ENCODE measurements around the gene SIN3B.

The SIN3B gene

GRCh38 chr19:16868423-16869130, 39.4 kb downstream of the SIN3B start:
- Histone ChIP-seq H3K27me3 (ENCODE audit: insufficient read depth, low read length, poor library complexity, severe bottlenecking) (no peaks in the 10 kb centered on the region), H3F3A (ENCODE audit: low read depth) (no peaks in the 10 kb centered on the region), H4K20me1 (ENCODE audit: insufficient read depth, low read length, poor library complexity, severe bottlenecking) (no peaks in the 10 kb centered on the region), H3K4me2 (ENCODE audit: low read depth, low read length, poor library complexity, severe bottlenecking) (no peak overlapping the region), H3K9me2 (replicated peaks; ENCODE audit: low read depth, low read length) (no peaks in the 10 kb centered on the region), H3K9me3 (ENCODE audit: insufficient read depth, low read depth, low read length) (no peaks in the 10 kb centered on the region), H3K36me3 (ENCODE audit: insufficient read depth, low read length) (peaks cover 55% of the 10 kb centered on the region; the same call in 1 of the 2 replicates), H3K4me3 (ENCODE audit: low read length, poor library complexity, severe bottlenecking) (no peak overlapping the region), H3K79me2 (ENCODE audit: insufficient read depth, low read length) (no peaks in the 10 kb centered on the region), H2AFZ (ENCODE audit: low read length) (no peak overlapping the region), H3K9ac (ENCODE audit: low read depth, low read length, poor library complexity, severe bottlenecking) (no peak overlapping the region), H3K4me1 (ENCODE audit: insufficient read depth, low read length, poor library complexity, severe bottlenecking) (no peaks in the 10 kb centered on the region)
- TF ChIP-seq CTCF (conservative IDR thresholded peaks at IDR 0.05; ENCODE audit: low read length): no peak
- TF ChIP-seq EZH2phosphoT487 (IDR thresholded peaks at IDR 0.05; ENCODE audit: borderline replicate concordance): no peak

- H4K20me1 ChIP-seq (ENCODE audit: insufficient read depth, low read length, poor library complexity, severe bottlenecking): no peaks in the 10 kb centered on the region
- H3K79me2 ChIP-seq (ENCODE audit: insufficient read depth, low read length): peaks cover 2% of the 10 kb centered on the region; the same call in 1 of the 2 replicates
- H3F3A ChIP-seq (ENCODE audit: low read depth): no peaks in the 10 kb centered on the region
- no peaks in the 10 kb centered on the region for H3K9me2 ChIP-seq (replicated peaks; ENCODE audit: low read depth, low read length)
- peaks cover 5% of the 10 kb centered on the region for H3K4me1 ChIP-seq (ENCODE audit: insufficient read depth, low read length, poor library complexity, severe bottlenecking)
- no peaks in the 10 kb centered on the region for H3K9me3 ChIP-seq (ENCODE audit: insufficient read depth, low read depth, low read length)
- TF ChIP-seq CTCF (conservative IDR thresholded peaks at IDR 0.05; ENCODE audit: low read length) (no peak), EZH2phosphoT487 (IDR thresholded peaks at IDR 0.05; ENCODE audit: borderline replicate concordance) (no peak)
- H3K36me3 ChIP-seq (ENCODE audit: insufficient read depth, low read length): peaks cover 52% of the 10 kb centered on the region; the same call in 1 of the 2 replicates
- no peaks in the 10 kb centered on the region for H3K27me3 ChIP-seq (ENCODE audit: insufficient read depth, low read length, poor library complexity, severe bottlenecking)
- no peak overlapping the region for H3K4me3 ChIP-seq (ENCODE audit: low read length, poor library complexity, severe bottlenecking)
- H3K9ac ChIP-seq (ENCODE audit: low read depth, low read length, poor library complexity, severe bottlenecking): no peak overlapping the region
- no peak overlapping the region for H2AFZ ChIP-seq (ENCODE audit: low read length)
- H3K4me2 ChIP-seq (ENCODE audit: low read depth, low read length, poor library complexity, severe bottlenecking): no peak overlapping the region
Measured at GRCh38 chr19:16869331-16869972, 40.3 kb downstream of the SIN3B start.

- Histone ChIP-seq H4K20me1 (ENCODE audit: insufficient read depth, low read length, poor library complexity, severe bottlenecking) (no peaks in the 10 kb centered on the region), H3K9me2 (replicated peaks; ENCODE audit: low read depth, low read length) (no peaks in the 10 kb centered on the region), H3K4me3 (ENCODE audit: low read length, poor library complexity, severe bottlenecking) (no peak overlapping the region), H3F3A (ENCODE audit: low read depth) (no peaks in the 10 kb centered on the region), H3K9me3 (ENCODE audit: insufficient read depth, low read depth, low read length) (no peaks in the 10 kb centered on the region), H3K4me1 (ENCODE audit: insufficient read depth, low read length, poor library complexity, severe bottlenecking) (peaks cover 25% of the 10 kb centered on the region), H3K9ac (ENCODE audit: low read depth, low read length, poor library complexity, severe bottlenecking) (no peak overlapping the region), H2AFZ (ENCODE audit: low read length) (no peak overlapping the region), H3K36me3 (ENCODE audit: insufficient read depth, low read length) (peaks cover 47% of the 10 kb centered on the region; the same call in 1 of the 2 replicates), H3K79me2 (ENCODE audit: insufficient read depth, low read length) (peaks cover 12% of the 10 kb centered on the region), H3K4me2 (ENCODE audit: low read depth, low read length, poor library complexity, severe bottlenecking) (no peak overlapping the region), H3K27me3 (ENCODE audit: insufficient read depth, low read length, poor library complexity, severe bottlenecking) (no peaks in the 10 kb centered on the region)
- no peak for TF ChIP-seq CTCF (conservative IDR thresholded peaks at IDR 0.05; ENCODE audit: low read length)
Measured at GRCh38 chr19:16871871-16872270, 42.7 kb downstream of the SIN3B start.

Data from Loucy (cell line).